Activated T-cell treated with anti-CD3 and anti-CD28 coated beads, Interleukin-2, amount 50 U/mL, for 48 hours (primary cell): Measurements from ENCODE around the gene RNF25.

ENCODE experiments used
- DNase-seq, 2 experiments: peaks; one replicate each; pipeline ENCODE4 v3.0.0-alpha.2; 2020

The RNF25 gene

GRCh38 chr2:218622606-218623365 lies 49.0 kb downstream of the RNF25 start:
- DNase-seq = no peak

GRCh38 chr2:218621007-218621406 lies 50.8 kb downstream of the RNF25 start:
- no peak for DNase-seq

- no peak for DNase-seq
These were observed 53.5 kb downstream of the RNF25 start for GRCh38 chr2:218618102-218618860.

GRCh38 chr2:218615868-218616315 lies 55.9 kb downstream of the RNF25 start:
- no peak for DNase-seq
